Panc1 (cell line): ENCODE data around the gene FAM174C.

ENCODE experiments used
- CTCF ChIP-seq: fragments of 450-650 bp; IDR thresholded peaks from 2 replicates; pipeline ENCODE4 v1.5.1; 2017; ENCODE audit warnings: mild to moderate bottlenecking
- POLR2AphosphoS5 ChIP-seq: IDR thresholded peaks from 2 replicates; pipeline ENCODE4 v1.6.1; 2012; ENCODE audit warnings: mild to moderate bottlenecking, low read depth, low read length, moderate library complexity
- REST ChIP-seq, 2 experiments: IDR thresholded peaks; 2 replicates each; pipeline ENCODE4 v1.6.1; 2011 to 2012; ENCODE audit warnings: low read depth in 2 of 2, control low read depth in 1 of 2, low read length in 1 of 2, mild to moderate bottlenecking in 1 of 2, moderate library complexity in 1 of 2; ENCODE audit not compliant: insufficient read depth in 1 of 2

- TF ChIP-seq CTCF (no peak), POLR2AphosphoS5 (no peak), REST (IDR thresholded peaks at IDR 0.05; ENCODE audit: insufficient read depth in 1 of 2, low read depth in 2 of 2, low read length in 1 of 2) (no peak)
Observed at GRCh38 chr19:1304197-1304924, 29.0 kb downstream of the FAM174C start.
